ENCODE results near the gene GNA12. TPM values are rescaled to one million over a fixed set of nuclear protein-coding genes. Genes with fewer than 3 reads are reported as not detected.
A peak's percentile ranks its signal among the peaks of the same experiment; 100 is the strongest.

The GNA12 gene
- total and polyA plus RNA-seq, 2 of the 4 experiments (the other 2 are of a cell fraction), result 14.3 to 93.9 TPM

GRCh38 chr7:2680792-2681490 is 163.2 kb downstream of the GNA12 start (continued):
- TF ChIP-seq RAD21 (IDR thresholded peaks at IDR 0.05; ENCODE audit: low read length), result peak; percentile 70

GRCh38 chr7:2680256-2680655 is 163.9 kb downstream of the GNA12 start:
- no peak; the same call in 1 of the 2 replicates for ATAC-seq (ENCODE audit: low read depth)
- dilution Hi-C loops (cut with HindIII; ENCODE audit: low sequenced_read_pairs, unreplicated experiment) (no loop called here), intact Hi-C loops (cut with micrococcal nuclease) (no loop called here), in situ Hi-C loops (cut with MboI; ENCODE audit: low sequenced_read_pairs) (loop anchor here (25.0 kb wide), 1 partner anchor 482 kb away; no protein-coding TSS in a partner anchor)
- no peaks in the 10 kb centered on the region for H3K4me1 ChIP-seq (ENCODE audit: control insufficient read depth, insufficient read depth, low read length)
- DNase-seq, result no peak
- peaks cover 3% of the 10 kb centered on the region; the same call in 1 of the 2 replicates for H3K27me3 ChIP-seq (ENCODE audit: control insufficient read depth, insufficient read depth, low read length)
- no peak overlapping the region for H2AFZ ChIP-seq (replicated peaks; ENCODE audit: low read length, poor library complexity)
- no peak overlapping the region for H3K14ac ChIP-seq (replicated peaks; ENCODE audit: low read depth, low read length)
- no peaks in the 10 kb centered on the region for H3K36me3 ChIP-seq (ENCODE audit: control insufficient read depth, insufficient read depth, low read length)
- no peak overlapping the region for H2BK15ac ChIP-seq (ENCODE audit: low read depth, low read length)
- no peak overlapping the region for H2AK9ac ChIP-seq (replicated peaks; ENCODE audit: low read depth, low read length, poor library complexity)
- no peaks in the 10 kb centered on the region for H3K79me1 ChIP-seq (ENCODE audit: low read depth in 1 of 2, low read length in 2 of 2)
- no peak overlapping the region for H2BK5ac ChIP-seq (ENCODE audit: low read depth, low read length, poor library complexity, severe bottlenecking)
- no peak overlapping the region for H2BK20ac ChIP-seq (ENCODE audit: low read depth, low read length)
- no peaks in the 10 kb centered on the region for H3K9me1 ChIP-seq (ENCODE audit: insufficient read depth, low read length)
- H3K4ac ChIP-seq (ENCODE audit: low read depth, low read length), result no peak overlapping the region
- H4K5ac ChIP-seq (ENCODE audit: low read depth, low read length), result no peak overlapping the region
- peaks cover 4% of the 10 kb centered on the region for H3K9me3 ChIP-seq (ENCODE audit: control insufficient read depth, insufficient read depth, low read length)
- H4K91ac ChIP-seq (ENCODE audit: insufficient read depth, low read depth, low read length), result no peak overlapping the region
- no peak overlapping the region for H3K4me2 ChIP-seq (ENCODE audit: low read depth, low read length)
- no peaks in the 10 kb centered on the region for H4K20me1 ChIP-seq (ENCODE audit: insufficient read depth, low read length)
- H3K9ac ChIP-seq (ENCODE audit: low read depth, low read length), result no peak overlapping the region
- no peak overlapping the region for H3K27ac ChIP-seq (ENCODE audit: insufficient read depth, low read length)
- TF ChIP-seq RAD21 (IDR thresholded peaks at IDR 0.05; ENCODE audit: low read length) (no peak), FOS (IDR thresholded peaks at IDR 0.05; ENCODE audit: low read depth, low read length) (no peak), MXI1 (IDR thresholded peaks at IDR 0.05; ENCODE audit: borderline replicate concordance, low read depth, low read length) (no peak), RCOR1 (IDR thresholded peaks at IDR 0.05; ENCODE audit: insufficient replicate concordance, low read length) (no peak), SMC3 (IDR thresholded peaks at IDR 0.05; ENCODE audit: low read depth, low read length) (no peak), BHLHE40 (IDR thresholded peaks at IDR 0.05; ENCODE audit: low read depth, low read length) (no peak), POLR2A (IDR thresholded peaks at IDR 0.05; ENCODE audit: low read depth, low read length) (no peak), NFE2L2 (IDR thresholded peaks at IDR 0.05; ENCODE audit: low read depth, low read length) (no peak)
- no peak overlapping the region for H2AK5ac ChIP-seq (ENCODE audit: low read depth, low read length)
- H2BK120ac ChIP-seq (ENCODE audit: low read depth, low read length), result no peak overlapping the region
- ChIA-PET POLR2A (ENCODE audit: unreplicated experiment) (interaction anchor here (0.5 kb wide), 1 partner anchor 230 kb away, joined by 5 read pairs; no protein-coding TSS in a partner anchor), CTCF (interaction anchor here (0.5 to 1.5 kb wide), 3 partner anchors 9 to 1981 kb away, joined by 3 to 5 read pairs (median 3); no protein-coding TSS in a partner anchor)
- H3K23ac ChIP-seq (ENCODE audit: low read depth, low read length), result no peak overlapping the region
- H3K4me3 ChIP-seq (ENCODE audit: insufficient read depth, low read depth, low read length), result no peak overlapping the region
- H4K8ac ChIP-seq (ENCODE audit: low read depth in 2 of 2, low read length in 2 of 2), result no peak overlapping the region
- WGBS, 2 experiments (ENCODE audit: extremely low coverage in 2 of 2, insufficient read length in 1 of 2), result no CpG with 5 or more reads among the region's 13 CpGs
- BruUV-seq (replicated peaks), result no TSS peak
- H3K18ac ChIP-seq (ENCODE audit: low read depth, low read length), result no peak overlapping the region
- H3K56ac ChIP-seq (ENCODE audit: extremely low read depth, insufficient read depth, low read length), result no peak overlapping the region

Data from IMR-90 (cell line).